Keratinocyte (primary cell): ENCODE results near the gene IPMK. TPM values are rescaled to one million over a fixed set of nuclear protein-coding genes. Genes with fewer than 3 reads are reported as not detected.

Experiments used
- DNase-seq: peaks from one replicate; pipeline ENCODE4 v3.0.0-alpha.2; 2011; ENCODE audit warnings: low read depth, missing footprints, low spot score
- FAIRE-seq: peaks from 2 replicates; lab custom pipeline; 2011; peaks lifted over from hg19 to GRCh38; lab: Jason Lieb, UNC
- H2AFZ ChIP-seq: 2 replicates; pipeline ENCODE4 v1.6.0; 2012; ENCODE audit warnings: low read length, control low read depth, inconsistent platforms; ENCODE audit not compliant: control insufficient read depth
- H3K27ac ChIP-seq: 2 replicates; pipeline ENCODE4 v1.5.1; 2011; ENCODE audit warnings: low read length; ENCODE audit not compliant: control insufficient read depth, insufficient read depth
- H3K27me3 ChIP-seq: 3 replicates; pipeline ENCODE4 v1.6.0; 2011; ENCODE audit warnings: low read length; ENCODE audit not compliant: control insufficient read depth, insufficient read depth; ENCODE audit errors: extremely low read depth
- H3K36me3 ChIP-seq, 2 experiments: 2 replicates in 1 of 2; 3 replicates in 1 of 2; pipeline ENCODE4 v1.5.1; 2011; ENCODE audit warnings: low read length in 2 of 2, mild to moderate bottlenecking in 1 of 2; ENCODE audit not compliant: control insufficient read depth in 2 of 2, insufficient read depth in 2 of 2; ENCODE audit errors: extremely low read depth in 1 of 2
- H3K4me1 ChIP-seq: 3 replicates; pipeline ENCODE4 v1.5.1; 2011; ENCODE audit warnings: low read length; ENCODE audit not compliant: control insufficient read depth, insufficient read depth; ENCODE audit errors: extremely low read depth
- H3K4me2 ChIP-seq: 3 replicates; pipeline ENCODE4 v1.6.0; 2011; ENCODE audit warnings: low read depth, low read length; ENCODE audit not compliant: control insufficient read depth, insufficient read depth; ENCODE audit errors: extremely low read depth
- H3K4me3 ChIP-seq, 3 experiments: fragments of 200-600 bp in 1 of 3; sonication (generic) in 1 of 3; 2 replicates in 2 of 3; 3 replicates in 1 of 3; pipeline ENCODE4 v1.5.1; 2011 to 2016; ENCODE audit warnings: low read length in 3 of 3, mild to moderate bottlenecking in 3 of 3, control low read depth in 2 of 3, inconsistent platforms in 1 of 3, low read depth in 1 of 3, mixed read lengths in 1 of 3, mixed run types in 1 of 3, moderate library complexity in 1 of 3; ENCODE audit not compliant: control insufficient read depth in 2 of 3, insufficient read depth in 2 of 3; ENCODE audit errors: extremely low read depth in 1 of 3
- H3K79me2 ChIP-seq: 2 replicates; pipeline ENCODE4 v1.6.0; 2012; ENCODE audit warnings: low read length; ENCODE audit not compliant: control insufficient read depth, insufficient read depth
- H3K9ac ChIP-seq: 3 replicates; pipeline ENCODE4 v1.6.0; 2011; ENCODE audit warnings: low read length; ENCODE audit not compliant: control insufficient read depth, insufficient read depth; ENCODE audit errors: extremely low read depth
- H3K9me1 ChIP-seq: 3 replicates; pipeline ENCODE4 v1.6.0; 2011; ENCODE audit warnings: low read length; ENCODE audit not compliant: control insufficient read depth, insufficient read depth; ENCODE audit errors: extremely low read depth
- H3K9me3 ChIP-seq: 2 replicates; pipeline ENCODE4 v1.5.1; 2012; ENCODE audit warnings: low read depth, low read length; ENCODE audit not compliant: control insufficient read depth
- H4K20me1 ChIP-seq: 3 replicates; pipeline ENCODE4 v1.6.0; 2011; ENCODE audit warnings: low read length; ENCODE audit not compliant: control insufficient read depth, insufficient read depth; ENCODE audit errors: extremely low read depth
- CTCF ChIP-seq, 3 experiments: IDR thresholded peaks in 1 of 3; conservative IDR thresholded peaks in 1 of 3; optimal IDR thresholded peaks in 1 of 3; 2 replicates in 2 of 3; 3 replicates in 1 of 3; pipeline versions ENCODE3 to v1.5.1; 2011; ENCODE audit warnings: low read length in 3 of 3, mild to moderate bottlenecking in 3 of 3, moderate library complexity in 2 of 3, control low read depth in 1 of 3, inconsistent platforms in 1 of 3; ENCODE audit not compliant: insufficient read depth in 2 of 3; ENCODE audit errors: extremely low read depth in 1 of 3
- EZH2 ChIP-seq: IDR thresholded peaks from one replicate; pipeline ENCODE4 v1.6.1; 2012; ENCODE audit warnings: inconsistent platforms, mild to moderate bottlenecking, low read length, moderate library complexity
- dilution Hi-C: fragments of 300-500 bp; cut with MboI; formaldehyde crosslinking; loops from one replicate; pipeline ENCODE4 v1.7.0; 2020; ENCODE audit warnings: low sequenced_read_pairs; ENCODE audit not compliant: extremely low pct_ligation_motif_present
- polyA plus RNA-seq, 5 experiments: library from polyadenylated mRNA; depleted of rRNA in 3 of 5; stranded (reverse) in 3 of 5; stranded (forward) in 1 of 5; unstranded in 1 of 5; fragments of >200 nt; gene quantifications; 1 replicate in 1 of 5; 2 replicates in 3 of 5; 3 replicates in 1 of 5; pipeline versions ENCODE4 v1.2.1 to v1.2.3, GENCODE V29; 2011 to 2012; ENCODE audit warnings: missing spikeins in 2 of 5, low read depth in 1 of 5, low replicate concordance in 1 of 5

The IPMK gene
- polyA plus RNA-seq, 1 donor (not counting 4 experiments of a cell fraction or from before 2014, with no cell fraction given) = 4.5 TPM

GRCh38 chr10:58174831-58175230, 92.9 kb downstream of the IPMK start:
- H3K4me2 ChIP-seq = no peak overlapping the region
- dilution Hi-C loops = no loop called here
- no peaks in the 10 kb centered on the region for H3K27me3 ChIP-seq
- no peaks in the 10 kb centered on the region for H4K20me1 ChIP-seq
- H3K4me3 ChIP-seq = no peak overlapping the region
- H3K9me3 ChIP-seq = no peaks in the 10 kb centered on the region
- H2AFZ ChIP-seq = no peak overlapping the region
- DNase-seq = no peak
- FAIRE-seq = no peak
- no peaks in the 10 kb centered on the region for H3K9me1 ChIP-seq
- H3K4me1 ChIP-seq = peaks cover 13% of the 10 kb centered on the region
- TF ChIP-seq EZH2 = no peak
- TF ChIP-seq CTCF (optimal IDR thresholded peaks at IDR 0.05 in 1 of 3, IDR thresholded peaks at IDR 0.05 in 1 of 3, conservative IDR thresholded peaks at IDR 0.05 in 1 of 3; ENCODE audit: extremely low read depth in 1 of 3, insufficient read depth in 2 of 3, low read length in 3 of 3) = no peak
- H3K36me3 ChIP-seq = no peaks in the 10 kb centered on the region
- H3K27ac ChIP-seq = no peak overlapping the region
- no peak overlapping the region for H3K9ac ChIP-seq
- no peaks in the 10 kb centered on the region for H3K79me2 ChIP-seq

- no peaks in the 10 kb centered on the region for H3K79me2 ChIP-seq
- FAIRE-seq = no peak
- H3K4me2 ChIP-seq = no peak overlapping the region
- H3K9me1 ChIP-seq = no peaks in the 10 kb centered on the region
- no peak overlapping the region for H3K4me3 ChIP-seq
- no peaks in the 10 kb centered on the region for H4K20me1 ChIP-seq
- no peak overlapping the region for H3K9ac ChIP-seq
- no peaks in the 10 kb centered on the region for H3K27me3 ChIP-seq
- no peak for DNase-seq
- no peak overlapping the region for H3K27ac ChIP-seq
- H2AFZ ChIP-seq = no peak overlapping the region
- dilution Hi-C loops = no loop called here
- no peaks in the 10 kb centered on the region for H3K4me1 ChIP-seq
- H3K9me3 ChIP-seq = no peaks in the 10 kb centered on the region
- H3K36me3 ChIP-seq = no peaks in the 10 kb centered on the region
- no peak for TF ChIP-seq CTCF (optimal IDR thresholded peaks at IDR 0.05 in 1 of 3, IDR thresholded peaks at IDR 0.05 in 1 of 3, conservative IDR thresholded peaks at IDR 0.05 in 1 of 3; ENCODE audit: extremely low read depth in 1 of 3, insufficient read depth in 2 of 3, low read length in 3 of 3)
- TF ChIP-seq EZH2 = no peak
These were observed 94.3 kb downstream of the IPMK start for GRCh38 chr10:58173391-58173790.
